Endometrial microvascular endothelial cells (primary cell): ENCODE measurements around the gene MYL6. TPM values are rescaled to one million over a fixed set of nuclear protein-coding genes. Genes with fewer than 3 reads are reported as not detected.
"Not testable (repeated sequence)": the region's sequence is repeated elsewhere in the genome, so short reads cannot be mapped to it uniquely, and the experiment has no call there.

Source experiments
- in situ Hi-C: cut with HindIII; loops from 2 replicates; pipeline ENCODE4 v1.10.0; 2017; ENCODE audit warnings: low sequenced_read_pairs, low pct_unique_long_range_greater_than_20kb; ENCODE audit errors: inconsistent ontology term
- total RNA-seq: library from RNA; depleted of rRNA; stranded (reverse); fragments of >200 nt; gene quantifications from one replicate; pipeline ENCODE4 v1.2.3, GENCODE V29; 2015; ENCODE audit errors: inconsistent ontology term

MYL6 gene
- total RNA-seq, 1 donor from 2014 or later, result 2,953 TPM

- in situ Hi-C loops, result no loop called here
Measured at GRCh38 chr12:56154246-56154771, 3.9 kb upstream of the MYL6 start.

- in situ Hi-C loops, result no loop called here
Measured at GRCh38 chr12:56154818-56155217, 3.3 kb upstream of the MYL6 start.

GRCh38 chr12:56155256-56155845, 2.8 kb upstream of the MYL6 start:
- in situ Hi-C loops, result no loop called here

GRCh38 chr12:56156464-56157200, 1.5 kb upstream of the MYL6 start:
- in situ Hi-C loops, result not testable (repeated sequence)

GRCh38 chr12:56157201-56158028, 744 bp upstream of the MYL6 start:
- in situ Hi-C loops, result no loop called here

- in situ Hi-C loops, result no loop called here
Measured at GRCh38 chr12:56158926-56159461, 835 bp downstream of the MYL6 start.

- in situ Hi-C loops, result no loop called here
Measured at GRCh38 chr12:56159482-56160192, 1.5 kb downstream of the MYL6 start.

GRCh38 chr12:56160193-56160763, 2.1 kb downstream of the MYL6 start:
- in situ Hi-C loops, result no loop called here

- in situ Hi-C loops, result no loop called here
Measured at GRCh38 chr12:56160894-56161689, 2.9 kb downstream of the MYL6 start.

GRCh38 chr12:56161690-56162351, 3.7 kb downstream of the MYL6 start:
- in situ Hi-C loops, result no loop called here

- in situ Hi-C loops, result no loop called here
Measured at GRCh38 chr12:56162468-56163290, 4.5 kb downstream of the MYL6 start.

- in situ Hi-C loops, result no loop called here
Measured at GRCh38 chr12:56163533-56164344, 5.6 kb downstream of the MYL6 start.

GRCh38 chr12:56164345-56164729, 6.2 kb downstream of the MYL6 start:
- in situ Hi-C loops, result no loop called here

- in situ Hi-C loops, result no loop called here
Measured at GRCh38 chr12:56165369-56165768, 7.2 kb downstream of the MYL6 start.

GRCh38 chr12:56169229-56169759, 11.1 kb downstream of the MYL6 start:
- in situ Hi-C loops, result no loop called here
